WERI-Rb-1 (cell line): ENCODE data around the gene SRRM2.

Experiments
- DNase-seq: peaks from one replicate; pipeline ENCODE4 v3.0.0-alpha.2; 2020
- H3K27ac ChIP-seq: fragments of 250-450 bp; sonication (Bioruptor Pico); 2 replicates; pipeline ENCODE4 v1.5.1; 2020; ENCODE audit warnings: mild to moderate bottlenecking, moderate library complexity
- H3K27me3 ChIP-seq: fragments of 250-450 bp; sonication (Bioruptor Pico); 2 replicates; pipeline ENCODE4 v1.5.1; 2021; ENCODE audit warnings: mild to moderate bottlenecking, low read depth, moderate library complexity; ENCODE audit not compliant: insufficient read depth, severe bottlenecking
- H3K36me3 ChIP-seq: fragments of 250-450 bp; sonication (Bioruptor Pico); 2 replicates; pipeline ENCODE4 v1.5.1; 2020; ENCODE audit warnings: mild to moderate bottlenecking, moderate library complexity
- H3K4me3 ChIP-seq: 2 replicates; pipeline ENCODE4 v1.5.1; 2011; ENCODE audit warnings: low read depth, mild to moderate bottlenecking, control low read depth, low read length
- H3K9me3 ChIP-seq: fragments of 250-450 bp; sonication (Bioruptor Pico); 2 replicates; pipeline ENCODE4 v1.5.1; 2021; ENCODE audit warnings: mild to moderate bottlenecking, moderate library complexity; ENCODE audit not compliant: severe bottlenecking
- CTCF ChIP-seq: IDR thresholded peaks from 2 replicates; pipeline ENCODE4 v1.5.1; 2011; ENCODE audit warnings: low read depth, mild to moderate bottlenecking, control low read depth, inconsistent platforms, low read length

The SRRM2 gene

GRCh38 chr16:2767891-2768290 is 15.5 kb downstream of the SRRM2 start:
- peaks cover 95% of the 10 kb centered on the region for H3K36me3 ChIP-seq
- no peak for TF ChIP-seq CTCF
- no peak for DNase-seq
- no peaks in the 10 kb centered on the region for H3K9me3 ChIP-seq
- no peak overlapping the region for H3K4me3 ChIP-seq
- H3K27ac ChIP-seq = no peak overlapping the region
- H3K27me3 ChIP-seq = no peaks in the 10 kb centered on the region

- Histone ChIP-seq H3K27me3 (no peaks in the 10 kb centered on the region), H3K4me3 (no peak overlapping the region), H3K9me3 (no peaks in the 10 kb centered on the region), H3K27ac (no peak overlapping the region), H3K36me3 (peaks cover 95% of the 10 kb centered on the region)
- no peak for DNase-seq
- TF ChIP-seq CTCF = no peak
These were observed 16.1 kb downstream of the SRRM2 start for GRCh38 chr16:2768403-2769089.

GRCh38 chr16:2769100-2769529 is 16.7 kb downstream of the SRRM2 start:
- no peak for DNase-seq
- TF ChIP-seq CTCF = no peak
- H3K4me3 ChIP-seq = no peak overlapping the region
- H3K27me3 ChIP-seq = no peaks in the 10 kb centered on the region
- no peaks in the 10 kb centered on the region for H3K9me3 ChIP-seq
- H3K36me3 ChIP-seq = peaks cover 95% of the 10 kb centered on the region
- no peak overlapping the region for H3K27ac ChIP-seq

GRCh38 chr16:2769675-2770056 is 17.2 kb downstream of the SRRM2 start:
- Histone ChIP-seq H3K36me3 (peaks cover 95% of the 10 kb centered on the region), H3K27ac (no peak overlapping the region), H3K4me3 (no peak overlapping the region), H3K9me3 (no peaks in the 10 kb centered on the region), H3K27me3 (no peaks in the 10 kb centered on the region)
- TF ChIP-seq CTCF = no peak
- DNase-seq = peak; percentile 5

GRCh38 chr16:2770057-2770951 is 17.9 kb downstream of the SRRM2 start:
- Histone ChIP-seq H3K27me3 (no peaks in the 10 kb centered on the region), H3K4me3 (no peak overlapping the region), H3K9me3 (no peaks in the 10 kb centered on the region), H3K27ac (no peak overlapping the region), H3K36me3 (peaks cover 95% of the 10 kb centered on the region)
- DNase-seq = peak; percentile 43
- peak; percentile 38; the same call in 1 of the 2 replicates for TF ChIP-seq CTCF
